ENCODE results near the gene MRPS33. TPM values are rescaled to one million over a fixed set of nuclear protein-coding genes. Genes with fewer than 3 reads are reported as not detected.

Gene MRPS33
- total RNA-seq, 4 donors from 2014 or later: 8.3 to 35.5 (median 22.5) TPM

DNA sequence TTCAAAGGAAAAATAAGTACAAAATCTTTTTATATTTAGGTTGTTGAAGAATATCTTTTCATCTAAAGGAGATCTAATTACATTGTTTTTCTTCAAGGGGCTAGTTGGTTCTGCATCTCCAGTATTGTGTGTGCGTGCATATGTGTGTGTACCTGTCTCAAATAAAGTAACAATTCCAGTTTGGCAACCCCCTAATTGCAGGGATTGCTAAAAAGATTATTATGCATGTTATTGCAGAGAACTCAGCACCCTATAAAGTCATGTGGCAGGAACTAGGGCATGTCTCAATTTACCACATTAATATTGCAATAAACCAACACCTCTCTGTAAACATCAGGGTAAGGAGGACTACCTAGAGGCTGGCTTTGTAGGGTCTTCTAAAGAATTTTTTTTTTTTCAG, 37.0 kb downstream of the MRPS33 start:
- no peaks in the 10 kb centered on the region for H3K27me3 ChIP-seq
- H3K9me3 ChIP-seq: no peaks in the 10 kb centered on the region
- TF ChIP-seq POLR2A (IDR thresholded peaks at IDR 0.05): no peak
- TF ChIP-seq, protein P1, sequence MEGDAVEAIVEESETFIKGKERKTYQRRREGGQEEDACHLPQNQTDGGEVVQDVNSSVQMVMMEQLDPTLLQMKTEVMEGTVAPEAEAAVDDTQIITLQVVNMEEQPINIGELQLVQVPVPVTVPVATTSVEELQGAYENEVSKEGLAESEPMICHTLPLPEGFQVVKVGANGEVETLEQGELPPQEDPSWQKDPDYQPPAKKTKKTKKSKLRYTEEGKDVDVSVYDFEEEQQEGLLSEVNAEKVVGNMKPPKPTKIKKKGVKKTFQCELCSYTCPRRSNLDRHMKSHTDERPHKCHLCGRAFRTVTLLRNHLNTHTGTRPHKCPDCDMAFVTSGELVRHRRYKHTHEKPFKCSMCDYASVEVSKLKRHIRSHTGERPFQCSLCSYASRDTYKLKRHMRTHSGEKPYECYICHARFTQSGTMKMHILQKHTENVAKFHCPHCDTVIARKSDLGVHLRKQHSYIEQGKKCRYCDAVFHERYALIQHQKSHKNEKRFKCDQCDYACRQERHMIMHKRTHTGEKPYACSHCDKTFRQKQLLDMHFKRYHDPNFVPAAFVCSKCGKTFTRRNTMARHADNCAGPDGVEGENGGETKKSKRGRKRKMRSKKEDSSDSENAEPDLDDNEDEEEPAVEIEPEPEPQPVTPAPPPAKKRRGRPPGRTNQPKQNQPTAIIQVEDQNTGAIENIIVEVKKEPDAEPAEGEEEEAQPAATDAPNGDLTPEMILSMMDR (IDR thresholded peaks at IDR 0.05): no peak
- no peak overlapping the region for H3K27ac ChIP-seq
- H3K4me3 ChIP-seq: no peak overlapping the region
- no peaks in the 10 kb centered on the region for H3K36me3 ChIP-seq
- peaks cover 0 to 6% (median 0%) of the 10 kb centered on the region in 4 donors for H3K4me1 ChIP-seq
- DNase-seq: no peak

DNA sequence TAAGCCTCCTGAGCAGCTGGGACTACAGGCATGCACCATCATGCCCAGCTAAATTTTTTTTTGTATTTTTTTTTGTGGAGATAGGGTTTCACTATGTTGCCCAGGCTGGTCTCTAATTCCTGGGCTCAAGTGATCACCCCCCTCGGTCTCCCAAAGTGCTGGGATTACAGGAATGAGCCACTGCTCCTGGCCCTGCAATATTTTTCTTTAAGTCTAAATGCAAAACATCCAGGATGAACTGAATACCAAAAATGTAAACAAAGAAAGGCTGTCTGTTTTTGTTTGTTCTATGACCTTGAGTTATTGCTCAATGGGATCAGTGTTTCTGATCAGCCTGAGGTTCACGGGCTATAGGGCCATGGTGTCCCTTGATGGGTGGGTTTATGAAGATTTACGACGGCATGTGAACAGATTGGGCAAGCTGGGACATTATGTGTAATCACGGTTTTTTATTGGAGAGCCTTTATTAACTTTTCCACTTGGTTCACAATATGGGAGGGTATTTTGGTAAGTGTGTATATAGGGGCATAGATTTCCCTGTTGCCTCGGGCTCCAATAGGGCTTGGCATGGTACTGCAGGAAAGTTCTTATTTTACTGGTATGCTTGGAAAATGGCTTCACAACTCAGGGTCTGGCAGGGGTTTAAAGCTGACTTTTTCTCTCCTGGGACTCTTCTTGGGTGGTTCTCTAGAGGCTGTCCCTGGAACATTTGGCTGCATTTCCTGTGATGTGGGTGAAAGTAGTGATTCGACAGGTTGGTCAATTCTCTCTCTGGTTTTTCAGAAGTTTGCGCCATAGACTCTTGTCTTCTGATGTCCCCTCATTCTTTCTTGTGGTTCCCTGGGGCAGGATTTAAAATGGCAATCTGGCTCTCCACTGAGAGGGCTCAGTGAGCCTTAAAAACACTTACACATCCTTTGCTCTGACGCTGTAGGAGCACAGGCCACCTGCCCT, 41.6 kb downstream of the MRPS33 start:
- Histone ChIP-seq H3K4me1 (peaks cover 0 to 6% (median 0%) of the 10 kb centered on the region in 4 donors), H3K27ac (no peak overlapping the region), H3K27me3 (no peaks in the 10 kb centered on the region), H3K4me3 (no peak overlapping the region), H3K9me3 (no peaks in the 10 kb centered on the region), H3K36me3 (no peaks in the 10 kb centered on the region)
- DNase-seq: no peak
- no peak for TF ChIP-seq POLR2A (IDR thresholded peaks at IDR 0.05)
- TF ChIP-seq, protein P1 (IDR thresholded peaks at IDR 0.05): no peak

DNA sequence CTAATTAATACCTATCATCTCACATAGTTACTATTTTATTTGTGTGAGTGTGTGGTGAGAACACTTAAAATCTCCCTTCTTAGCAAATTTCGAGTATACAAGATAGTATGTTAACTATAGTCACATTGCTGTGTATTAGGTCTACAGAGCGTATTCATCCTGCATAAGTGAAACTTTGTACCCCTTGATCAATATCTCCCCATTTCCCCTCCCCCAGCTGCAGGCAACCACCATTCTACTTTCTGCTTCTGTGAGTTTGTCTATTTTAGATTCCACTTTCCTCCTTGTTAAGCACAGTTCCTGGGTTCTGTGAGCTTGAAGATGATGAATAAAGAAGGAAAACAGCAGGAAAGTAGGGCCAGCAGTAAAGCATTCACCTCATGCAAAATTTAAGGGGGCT, 42.4 kb downstream of the MRPS33 start:
- no peaks in the 10 kb centered on the region for H3K27me3 ChIP-seq
- TF ChIP-seq POLR2A (IDR thresholded peaks at IDR 0.05): no peak
- TF ChIP-seq, protein P1 (IDR thresholded peaks at IDR 0.05): no peak
- no peak for DNase-seq
- H3K4me3 ChIP-seq: no peak overlapping the region
- peaks cover 0 to 6% (median 0%) of the 10 kb centered on the region in 4 donors for H3K4me1 ChIP-seq
- no peaks in the 10 kb centered on the region for H3K36me3 ChIP-seq
- no peak overlapping the region for H3K27ac ChIP-seq
- no peaks in the 10 kb centered on the region for H3K9me3 ChIP-seq

GRCh38 chr7:140967438-140967837, 47.3 kb downstream of the MRPS33 start:
- Histone ChIP-seq H3K27ac (no peak overlapping the region), H3K27me3 (no peaks in the 10 kb centered on the region), H3K4me3 (no peak overlapping the region), H3K9me3 (no peaks in the 10 kb centered on the region), H3K4me1 (no peaks in the 10 kb centered on the region), H3K36me3 (no peaks in the 10 kb centered on the region)
- no peak for DNase-seq
- TF ChIP-seq, protein P1 (IDR thresholded peaks at IDR 0.05): no peak
- TF ChIP-seq POLR2A (IDR thresholded peaks at IDR 0.05): no peak

GRCh38 chr7:140966561-140967233, 48.1 kb downstream of the MRPS33 start:
- H3K4me1 ChIP-seq: no peaks in the 10 kb centered on the region
- no peak for DNase-seq

More at GRCh38 chr7:140966561-140967233, 48.1 kb downstream of the MRPS33 start:
- H3K27ac ChIP-seq: no peak overlapping the region
- H3K36me3 ChIP-seq: no peaks in the 10 kb centered on the region
- no peak overlapping the region for H3K4me3 ChIP-seq
- H3K9me3 ChIP-seq: no peaks in the 10 kb centered on the region
- TF ChIP-seq, protein P1 (IDR thresholded peaks at IDR 0.05): no peak
- no peak for TF ChIP-seq POLR2A (IDR thresholded peaks at IDR 0.05)
- no peaks in the 10 kb centered on the region for H3K27me3 ChIP-seq
